ENCODE data around the gene DAP.

DNA sequence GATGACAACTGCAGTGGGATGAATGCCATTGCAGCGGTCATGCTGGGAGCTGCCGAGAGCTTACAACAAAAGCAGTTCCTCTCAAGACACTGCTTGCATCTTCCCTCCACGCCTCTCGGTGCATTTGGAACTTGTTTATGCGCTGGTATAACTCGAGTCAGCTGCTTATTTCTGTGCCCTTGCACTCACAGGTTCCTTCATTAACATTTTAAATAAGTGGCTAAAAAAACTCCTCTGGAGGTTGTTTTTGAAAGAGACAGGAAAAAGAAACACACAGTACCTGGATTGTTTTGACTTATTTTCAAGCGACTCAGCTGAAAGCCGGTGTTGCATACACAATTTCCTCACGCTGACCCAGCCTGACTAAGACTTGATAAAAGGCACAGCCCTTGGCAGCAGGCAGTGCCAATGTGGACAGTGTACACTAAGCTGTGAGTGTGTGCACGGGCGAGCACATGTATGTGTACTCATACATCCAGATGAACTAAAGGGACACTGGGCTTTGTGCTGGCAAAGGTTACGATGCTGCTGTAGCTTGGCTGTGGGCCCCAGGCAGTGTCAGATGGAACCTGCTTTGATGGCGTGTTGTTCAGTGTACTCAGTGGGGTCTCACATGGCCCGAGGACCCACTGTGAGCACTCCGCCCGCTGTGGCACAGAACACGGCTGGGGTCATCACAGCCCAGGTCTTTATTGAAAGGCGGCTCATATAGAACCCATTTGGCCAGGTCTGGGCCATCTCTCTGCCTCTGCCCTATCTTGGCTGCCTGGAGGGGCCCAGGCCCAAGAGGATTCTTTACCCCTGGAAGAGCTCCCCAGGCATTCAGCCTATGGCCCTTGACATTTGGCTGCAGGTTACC is 104.8 kb downstream of the DAP start:
- TF ChIP-seq POLR2AphosphoS5 (IDR thresholded peaks at IDR 0.05; ENCODE audit: low read length) (no peak), CHD2 (IDR thresholded peaks at IDR 0.05; ENCODE audit: borderline replicate concordance, low read depth, low read length) (no peak), NRF1 (conservative IDR thresholded peaks at IDR 0.05; ENCODE audit: low read depth, low read length) (no peak), POLR2AphosphoS2 (IDR thresholded peaks at IDR 0.05; ENCODE audit: low read depth, low read length) (no peak), CHD1 (IDR thresholded peaks at IDR 0.05; ENCODE audit: low read depth, low read length) (no peak), RAD21 (IDR thresholded peaks at IDR 0.05; ENCODE audit: insufficient read depth, low read depth, low read length) (no peak), POLR2A (IDR thresholded peaks at IDR 0.05; ENCODE audit: low read depth, low read length) (peak; percentile 53), EZH2 (IDR thresholded peaks at IDR 0.05; ENCODE audit: borderline replicate concordance, control insufficient read depth, low read depth, low read length) (no peak), ASH2L (IDR thresholded peaks at IDR 0.05; ENCODE audit: borderline replicate concordance, low read depth) (no peak), TARDBP (IDR thresholded peaks at IDR 0.05; ENCODE audit: borderline replicate concordance) (no peak), WRNIP1 (IDR thresholded peaks at IDR 0.05; ENCODE audit: borderline replicate concordance, low read depth, low read length) (no peak), ZNF24 (IDR thresholded peaks at IDR 0.05) (no peak)
- TF ChIP-seq, protein P1, sequence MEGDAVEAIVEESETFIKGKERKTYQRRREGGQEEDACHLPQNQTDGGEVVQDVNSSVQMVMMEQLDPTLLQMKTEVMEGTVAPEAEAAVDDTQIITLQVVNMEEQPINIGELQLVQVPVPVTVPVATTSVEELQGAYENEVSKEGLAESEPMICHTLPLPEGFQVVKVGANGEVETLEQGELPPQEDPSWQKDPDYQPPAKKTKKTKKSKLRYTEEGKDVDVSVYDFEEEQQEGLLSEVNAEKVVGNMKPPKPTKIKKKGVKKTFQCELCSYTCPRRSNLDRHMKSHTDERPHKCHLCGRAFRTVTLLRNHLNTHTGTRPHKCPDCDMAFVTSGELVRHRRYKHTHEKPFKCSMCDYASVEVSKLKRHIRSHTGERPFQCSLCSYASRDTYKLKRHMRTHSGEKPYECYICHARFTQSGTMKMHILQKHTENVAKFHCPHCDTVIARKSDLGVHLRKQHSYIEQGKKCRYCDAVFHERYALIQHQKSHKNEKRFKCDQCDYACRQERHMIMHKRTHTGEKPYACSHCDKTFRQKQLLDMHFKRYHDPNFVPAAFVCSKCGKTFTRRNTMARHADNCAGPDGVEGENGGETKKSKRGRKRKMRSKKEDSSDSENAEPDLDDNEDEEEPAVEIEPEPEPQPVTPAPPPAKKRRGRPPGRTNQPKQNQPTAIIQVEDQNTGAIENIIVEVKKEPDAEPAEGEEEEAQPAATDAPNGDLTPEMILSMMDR (IDR thresholded peaks at IDR 0.05 in 2 of 3, conservative IDR thresholded peaks at IDR 0.05 in 1 of 3; ENCODE audit: control insufficient read depth in 2 of 3, extremely low read depth in 1 of 3, insufficient read depth in 1 of 3, low read depth in 3 of 3, low read length in 3 of 3): no peak
- TF ChIP-seq, protein P2, sequence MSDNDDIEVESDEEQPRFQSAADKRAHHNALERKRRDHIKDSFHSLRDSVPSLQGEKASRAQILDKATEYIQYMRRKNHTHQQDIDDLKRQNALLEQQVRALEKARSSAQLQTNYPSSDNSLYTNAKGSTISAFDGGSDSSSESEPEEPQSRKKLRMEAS (IDR thresholded peaks at IDR 0.05; ENCODE audit: low read depth, low read length): no peak

All from GM12878 (cell line).